Dermis microvascular lymphatic vessel endothelial cell (primary cell): ENCODE data around the gene AGGF1. TPM values are rescaled to one million over a fixed set of nuclear protein-coding genes. Genes with fewer than 3 reads are reported as not detected.
A peak's percentile ranks its signal among the peaks of the same experiment; 100 is the strongest.
"Not testable (repeated sequence)": the region's sequence is repeated elsewhere in the genome, so short reads cannot be mapped to it uniquely, and the experiment has no call there.

ENCODE experiments used
- DNase-seq, 2 donors: peaks; one replicate each; pipeline versions ENCODE4 v3.0.0 to v3.0.0-alpha.2; 2010; ENCODE audit warnings: low read depth in 2 of 2
- total RNA-seq: library from RNA; depleted of rRNA; stranded (reverse); fragments of >200 nt; gene quantifications from 2 replicates; pipeline ENCODE4 v1.2.1, GENCODE V29; 2014

AGGF1 gene
- total RNA-seq, 1 donor from 2014 or later: 13.6 TPM

DNA sequence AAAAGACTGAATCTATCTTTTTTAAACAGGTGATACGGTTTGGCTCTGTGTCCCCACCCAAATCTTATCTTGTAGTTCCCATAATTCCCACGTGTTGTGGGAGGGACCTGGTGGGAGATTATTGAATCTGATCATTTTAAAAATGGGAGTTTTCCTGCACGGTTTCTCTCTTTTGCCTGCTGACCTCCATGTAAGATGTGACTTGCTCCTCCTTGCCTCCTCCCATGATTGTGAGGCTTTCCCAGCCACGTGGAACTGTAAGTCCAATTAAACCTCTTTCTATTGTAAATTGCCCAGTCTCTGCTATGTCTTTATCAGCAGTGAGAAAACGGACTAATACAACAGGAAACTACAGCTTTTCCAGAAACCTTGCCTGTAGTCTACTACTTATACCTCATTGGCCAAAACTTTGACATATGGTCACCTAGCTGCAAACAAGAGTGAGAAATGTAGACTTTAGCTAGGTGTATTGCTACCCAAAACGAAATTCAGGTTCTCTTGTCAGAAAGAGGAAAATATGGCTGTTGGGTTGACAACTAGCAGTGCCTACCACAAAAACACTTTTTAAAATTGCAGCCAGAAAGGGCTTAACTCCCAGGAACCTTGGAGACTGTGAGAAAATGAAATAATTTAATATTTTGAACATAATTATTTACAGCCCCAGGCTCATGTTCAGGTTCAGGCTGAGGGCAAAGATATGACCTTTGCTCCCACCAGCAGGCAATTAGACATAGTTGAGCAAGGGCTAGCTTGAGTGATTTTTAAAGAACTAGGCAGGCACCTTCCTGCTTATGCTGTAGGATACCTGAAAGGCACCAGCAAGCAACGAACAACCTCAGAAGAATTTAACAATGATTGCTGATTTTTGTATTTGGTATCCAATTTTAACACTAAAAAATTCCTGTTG is 7.4 kb upstream of the AGGF1 start:
- no peak for DNase-seq

DNA sequence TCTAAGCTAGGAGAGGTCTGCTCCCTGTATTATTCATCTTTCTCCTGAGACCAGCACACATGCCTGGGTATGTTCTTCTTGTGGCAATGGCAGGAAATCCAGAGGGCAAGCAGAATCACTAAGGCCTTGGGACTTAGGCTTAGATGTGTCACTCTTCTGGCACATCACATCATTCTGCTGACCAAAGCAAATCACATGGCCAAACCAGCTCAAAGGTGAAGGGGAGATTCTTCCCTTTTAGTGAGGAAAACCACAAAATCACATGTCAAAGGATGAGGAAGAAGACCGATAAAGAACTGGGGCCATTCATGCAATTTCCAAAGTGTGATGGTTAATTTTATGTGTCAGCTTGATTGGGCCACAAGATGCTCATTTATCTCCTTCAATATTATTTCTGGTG is 5.7 kb upstream of the AGGF1 start:
- no peak for DNase-seq

GRCh38 chr5:77028631-77029375 is 1.4 kb upstream of the AGGF1 start:
- DNase-seq: no peak

DNA sequence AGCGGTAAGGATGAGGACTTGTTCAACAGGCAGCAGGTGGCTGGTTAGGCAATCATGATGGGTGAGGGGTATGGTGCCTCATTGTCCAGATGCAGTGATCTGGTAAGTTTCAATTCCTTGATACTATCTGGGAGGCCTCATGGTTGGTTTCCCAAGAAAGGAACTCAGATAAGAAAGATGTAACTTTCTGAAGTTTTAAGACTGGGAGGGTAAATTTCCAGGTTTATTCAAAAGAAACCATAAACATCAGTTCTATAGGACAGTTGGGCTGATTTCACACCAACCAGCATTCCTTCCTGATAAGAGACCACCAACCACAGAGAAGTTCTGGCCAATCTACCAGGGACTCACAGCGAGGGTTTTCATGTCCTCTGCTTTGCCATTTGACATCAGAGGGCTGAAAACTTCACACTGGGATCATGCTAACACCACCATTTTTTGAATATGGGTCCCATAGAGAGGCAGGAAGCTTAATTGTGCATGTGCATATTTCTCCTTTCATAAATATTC is 773 bp upstream of the AGGF1 start:
- no peak for DNase-seq

GRCh38 chr5:77031891-77032290 is 1.7 kb downstream of the AGGF1 start:
- no peak for DNase-seq

DNA sequence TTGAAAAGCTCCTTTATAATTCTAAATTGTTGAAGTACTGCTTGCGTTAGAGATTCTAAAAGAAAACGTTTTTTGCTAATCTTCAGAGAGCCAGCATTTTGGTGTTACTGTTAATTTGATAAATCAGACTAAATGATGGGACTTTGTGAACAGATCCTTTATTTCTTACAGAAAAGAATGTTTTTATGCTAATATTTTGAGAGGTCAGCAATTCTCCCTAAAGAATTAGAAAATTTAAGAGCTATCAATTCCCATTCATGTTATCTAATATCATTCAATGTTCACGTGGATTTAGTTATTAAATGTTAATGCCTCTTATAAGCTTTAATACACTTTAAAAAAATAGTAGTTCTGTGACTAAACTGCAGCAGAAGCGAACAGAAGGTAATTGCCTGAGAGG is 2.4 kb downstream of the AGGF1 start:
- DNase-seq: no peak

GRCh38 chr5:77033338-77033737 is 3.1 kb downstream of the AGGF1 start:
- no peak for DNase-seq

DNA sequence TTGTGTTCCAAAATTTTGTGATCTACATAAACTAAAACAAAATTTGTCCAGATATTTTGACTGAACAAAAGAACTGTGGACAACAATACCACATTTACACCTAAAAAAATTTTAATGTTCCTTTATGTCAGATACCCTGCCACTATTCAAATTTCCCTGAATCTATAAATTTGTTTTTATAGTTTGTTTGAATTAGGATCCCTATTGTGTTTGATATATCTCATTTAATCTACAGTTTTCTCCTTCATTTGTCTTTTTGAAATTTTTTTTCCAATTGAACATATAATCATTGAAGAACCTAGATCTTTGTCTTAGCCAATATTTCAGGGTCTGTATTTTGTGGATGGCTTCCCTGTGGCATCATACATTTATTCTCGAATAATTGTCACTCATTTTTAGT is 5.7 kb downstream of the AGGF1 start:
- DNase-seq: no peak

DNA sequence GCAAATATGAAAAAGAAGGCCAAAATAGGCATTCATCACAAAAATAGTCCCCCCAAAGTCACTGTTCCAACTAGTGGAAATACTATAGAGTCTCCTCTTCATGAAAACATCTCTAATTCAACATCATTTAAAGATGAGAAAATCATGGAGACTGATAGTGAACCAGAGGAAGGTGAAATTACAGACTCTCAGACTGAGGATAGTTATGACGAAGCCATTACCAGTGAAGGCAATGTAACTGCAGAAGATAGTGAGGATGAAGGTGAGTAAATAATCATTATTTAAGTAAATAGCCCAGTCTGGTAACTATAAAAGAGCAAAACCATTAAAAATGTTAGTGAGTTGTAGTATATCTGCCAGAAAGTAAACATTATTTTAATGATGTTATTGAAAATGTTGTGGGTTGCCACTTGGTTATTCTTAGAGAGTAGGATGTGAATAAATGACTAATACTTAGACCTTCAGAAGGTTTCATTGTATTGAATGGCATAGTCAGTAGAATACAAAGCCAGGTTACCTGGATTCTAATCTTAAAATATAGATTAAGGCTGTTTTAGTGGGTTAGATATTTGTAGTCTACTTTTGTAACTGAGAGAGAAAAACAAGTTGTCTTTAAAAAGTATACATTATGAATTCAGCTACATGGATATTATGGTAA is 16.3 kb downstream of the AGGF1 start:
- no peak for DNase-seq

DNA sequence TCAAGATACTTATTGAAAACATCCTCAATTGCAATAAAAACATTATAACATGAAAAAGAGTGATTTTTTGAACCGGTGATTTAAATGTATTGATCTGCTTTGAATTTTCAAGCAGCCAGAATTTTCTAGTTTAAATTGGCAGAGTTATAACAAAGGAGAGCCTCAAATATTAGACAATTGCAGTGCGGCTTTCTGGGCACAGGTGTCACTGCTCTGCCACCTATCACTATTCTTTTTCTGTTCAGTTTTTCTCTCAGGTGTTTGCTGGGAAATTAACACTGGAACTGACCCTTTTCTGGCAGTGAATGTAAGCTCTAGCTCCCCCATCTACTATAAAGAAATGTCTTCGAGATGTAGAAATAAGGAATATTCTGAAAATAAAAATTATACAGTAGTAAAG is 33.8 kb downstream of the AGGF1 start:
- DNase-seq: no peak

- DNase-seq: no peak
These were observed 35.1 kb downstream of the AGGF1 start for GRCh38 chr5:77065256-77065655.

DNA sequence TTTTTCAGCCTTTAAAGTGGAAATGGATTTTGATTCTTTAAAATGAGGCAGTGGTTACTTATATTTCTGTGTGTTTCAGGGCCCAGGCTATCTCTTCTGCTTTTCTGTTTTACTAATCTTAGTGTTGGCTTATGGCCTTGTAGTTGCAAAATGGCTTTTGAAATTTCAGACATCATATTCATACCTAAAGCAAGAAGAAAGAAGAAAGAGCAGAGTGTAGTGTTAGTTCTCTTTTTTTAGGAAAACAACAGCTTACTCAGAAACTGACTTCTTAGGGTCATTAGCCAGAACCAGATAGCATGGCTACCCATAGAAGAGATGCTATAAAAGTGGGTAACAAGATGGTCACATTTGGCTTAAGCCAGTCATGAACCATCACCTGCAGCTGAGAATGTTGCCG is 36.0 kb downstream of the AGGF1 start:
- DNase-seq: no peak

DNA sequence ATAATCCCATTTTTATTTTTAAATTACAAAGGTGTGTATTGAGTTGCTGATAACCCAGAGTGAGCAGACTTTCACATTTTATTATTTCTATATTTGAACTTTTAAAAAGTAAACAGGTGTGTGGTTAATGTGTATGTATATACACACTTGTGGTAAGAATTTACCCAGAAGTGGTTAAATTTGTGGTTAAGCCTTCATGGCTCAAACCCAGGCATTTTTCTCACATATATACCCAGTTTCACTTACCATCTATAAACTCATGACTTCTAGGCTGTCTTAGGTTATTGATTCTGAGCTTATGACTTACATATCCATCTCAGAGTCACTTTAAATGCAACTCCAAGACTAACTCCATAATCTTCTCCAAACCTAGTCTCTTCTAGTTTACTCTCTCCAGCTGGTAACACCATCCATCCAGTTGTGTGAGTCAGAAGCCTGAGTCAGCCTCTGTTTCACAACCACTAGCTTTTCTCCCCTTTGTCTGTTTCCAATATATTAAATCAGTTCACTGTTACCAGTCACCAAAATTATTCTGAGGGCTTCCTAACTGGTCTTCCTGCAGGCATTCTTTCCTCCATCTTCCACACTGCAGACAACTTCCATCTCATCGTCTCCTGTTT is 36.7 kb downstream of the AGGF1 start:
- no peak for DNase-seq

GRCh38 chr5:77073667-77074066 is 43.5 kb downstream of the AGGF1 start:
- no peak for DNase-seq

- no peak for DNase-seq
These were observed 44.5 kb downstream of the AGGF1 start for GRCh38 chr5:77074745-77075144.

- DNase-seq: peak; percentile 31 to 76
These were observed 47.0 kb downstream of the AGGF1 start for GRCh38 chr5:77076961-77077828.

DNA sequence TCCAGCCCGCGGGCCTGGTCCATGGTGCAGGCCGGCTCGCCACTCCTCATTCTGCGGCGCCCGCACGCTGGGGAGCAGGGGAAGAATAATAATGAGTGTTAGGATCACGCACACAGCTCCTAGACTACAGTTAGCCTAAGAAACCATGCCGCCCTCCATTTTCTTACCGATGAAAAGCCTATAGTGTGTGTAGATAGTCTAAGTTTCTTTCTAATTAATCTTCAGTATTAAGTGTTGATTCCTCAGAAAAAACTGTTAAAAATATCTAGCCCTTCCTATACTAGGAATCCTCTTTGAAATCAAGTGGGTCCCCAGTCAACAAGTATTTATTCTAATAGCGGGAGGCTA is 47.6 kb downstream of the AGGF1 start:
- no peak for DNase-seq

GRCh38 chr5:77080479-77080878 is 50.3 kb downstream of the AGGF1 start:
- DNase-seq: not testable (repeated sequence)

GRCh38 chr5:77080905-77081304 is 50.7 kb downstream of the AGGF1 start:
- DNase-seq: no peak

GRCh38 chr5:77082280-77082679 is 52.1 kb downstream of the AGGF1 start:
- no peak for DNase-seq

DNA sequence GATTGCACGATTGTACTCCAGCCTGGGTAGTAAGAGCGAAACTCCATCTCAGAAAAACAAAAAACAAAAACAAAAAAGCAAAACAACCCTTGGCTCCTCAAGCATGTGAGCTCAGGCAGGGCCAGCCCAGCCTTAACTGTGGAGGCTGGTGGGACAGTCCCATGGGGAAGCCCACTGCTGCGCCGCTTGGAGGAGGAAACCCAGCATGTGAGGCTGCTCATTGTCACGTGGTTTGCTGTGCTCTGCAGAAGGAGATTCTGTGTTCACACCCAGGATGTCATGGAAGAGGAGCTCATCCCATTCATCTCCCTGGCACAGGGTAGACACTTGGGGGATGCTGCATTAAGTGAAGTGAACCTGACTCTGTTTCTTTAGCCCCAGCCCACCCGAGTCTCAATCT is 52.9 kb downstream of the AGGF1 start:
- DNase-seq: no peak
